Stomach (tissue), 4 donors: ENCODE measurements around the gene ESD.

Experiments
- POLR2A ChIP-seq, 4 donors: fragments of 450-650 bp; IDR thresholded peaks; one replicate each; pipeline ENCODE4 v1.6.1; 2016; ENCODE audit warnings: antibody characterized with exemption in 4 of 4, control low read depth in 2 of 4, mild to moderate bottlenecking in 1 of 4, moderate library complexity in 1 of 4
- TF ChIP-seq, protein P1 (sequence below), 7 experiments: fragments of 450-650 bp in 4 of 7; fragments of 200-600 bp in 3 of 7; sonication (generic) in 3 of 7; IDR thresholded peaks; one replicate each; pipeline ENCODE4 v1.5.1; 2016 to 2019; ENCODE audit warnings: antibody characterized with exemption in 7 of 7, control low read depth in 2 of 7, mild to moderate bottlenecking in 1 of 7

DNA sequence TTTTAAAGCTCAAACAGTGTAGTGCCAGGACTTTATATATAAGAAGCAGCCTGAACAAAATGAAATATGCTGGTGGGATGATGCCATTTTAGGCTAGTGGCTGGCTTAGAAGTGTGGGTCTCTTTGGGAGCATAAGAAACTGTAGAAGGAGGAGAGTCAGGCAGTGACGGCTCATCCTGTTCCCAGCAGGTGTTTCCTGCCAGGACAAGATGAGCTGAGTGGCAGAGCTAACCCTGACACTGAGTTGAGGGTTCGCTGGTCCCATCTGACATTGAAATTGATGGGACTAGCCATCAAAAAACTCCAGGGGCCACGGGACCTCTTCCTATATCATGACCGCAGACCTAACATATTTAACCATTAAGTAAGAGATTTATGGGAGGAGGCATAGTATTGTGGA is 51.3 kb downstream of the ESD start:
- no peak for TF ChIP-seq POLR2A (IDR thresholded peaks at IDR 0.05)
- TF ChIP-seq, protein P1, sequence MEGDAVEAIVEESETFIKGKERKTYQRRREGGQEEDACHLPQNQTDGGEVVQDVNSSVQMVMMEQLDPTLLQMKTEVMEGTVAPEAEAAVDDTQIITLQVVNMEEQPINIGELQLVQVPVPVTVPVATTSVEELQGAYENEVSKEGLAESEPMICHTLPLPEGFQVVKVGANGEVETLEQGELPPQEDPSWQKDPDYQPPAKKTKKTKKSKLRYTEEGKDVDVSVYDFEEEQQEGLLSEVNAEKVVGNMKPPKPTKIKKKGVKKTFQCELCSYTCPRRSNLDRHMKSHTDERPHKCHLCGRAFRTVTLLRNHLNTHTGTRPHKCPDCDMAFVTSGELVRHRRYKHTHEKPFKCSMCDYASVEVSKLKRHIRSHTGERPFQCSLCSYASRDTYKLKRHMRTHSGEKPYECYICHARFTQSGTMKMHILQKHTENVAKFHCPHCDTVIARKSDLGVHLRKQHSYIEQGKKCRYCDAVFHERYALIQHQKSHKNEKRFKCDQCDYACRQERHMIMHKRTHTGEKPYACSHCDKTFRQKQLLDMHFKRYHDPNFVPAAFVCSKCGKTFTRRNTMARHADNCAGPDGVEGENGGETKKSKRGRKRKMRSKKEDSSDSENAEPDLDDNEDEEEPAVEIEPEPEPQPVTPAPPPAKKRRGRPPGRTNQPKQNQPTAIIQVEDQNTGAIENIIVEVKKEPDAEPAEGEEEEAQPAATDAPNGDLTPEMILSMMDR (IDR thresholded peaks at IDR 0.05), result no peak
